K562 (cell line): Measurements from ENCODE around the gene SRPRA. TPM values are rescaled to one million over a fixed set of nuclear protein-coding genes. Genes with fewer than 3 reads are reported as not detected.

Experiments used
- ATAC-seq: fragments of 200-7000 bp; cut with Tn5 transposase; 3 replicates; pipeline ENCODE4 v1.9.1; 2020; ENCODE audit warnings: moderate library complexity
- BruUV-seq: library from RNA; stranded (reverse); fragments of 400-500 nt; replicated peaks from 2 replicates; lab custom pipeline; 2021; lab: Mats Ljungman, UMichigan
- CTCF ChIA-PET: fragments of 300-600 bp; formaldehyde crosslinking; extraction: SDS; loops from one replicate; lab custom pipeline; 2021; ENCODE audit warnings: low intra/inter-chr PET ratio; lab: Yijun Ruan, JAX
- POLR2A ChIA-PET: fragments of 300-600, 350-650 bp; sonication (Branson Sonifier 250); formaldehyde crosslinking; extraction: SDS; loops from one replicate; lab custom pipeline; 2021; ENCODE audit warnings: antibody characterized with exemption, inconsistent platforms; lab: Yijun Ruan, JAX
- DNase-seq, 4 experiments: peaks; one replicate each; pipeline versions ENCODE4 v3.0.0 to v3.0.0-alpha.2; 2011 to 2018; ENCODE audit warnings: low spot score in 3 of 4, mixed read lengths in 3 of 4; ENCODE audit errors: extremely low read depth in 1 of 4
- FAIRE-seq: peaks from 2 replicates; lab custom pipeline; 2011; peaks lifted over from hg19 to GRCh38; lab: Jason Lieb, UNC
- H2AFZ ChIP-seq: 2 replicates; pipeline ENCODE4 v1.6.0; 2011; ENCODE audit warnings: low read depth, low read length, control low read depth, inconsistent platforms
- H3K27ac ChIP-seq: fragments of 200-600 bp; 3 replicates; pipeline ENCODE4 v1.8.0; 2011; ENCODE audit warnings: low read depth, mild to moderate bottlenecking, control low read depth, inconsistent platforms, low read length, moderate library complexity, mixed read lengths; ENCODE audit errors: extremely low read depth
- H3K27me3 ChIP-seq, 2 experiments: fragments of 300-600 bp in 1 of 2; 2 replicates in 1 of 2; 3 replicates in 1 of 2; pipeline versions ENCODE4 v1.6.0 to v1.8.0; 2011; ENCODE audit warnings: inconsistent platforms in 2 of 2, low read length in 2 of 2, mild to moderate bottlenecking in 1 of 2, mixed read lengths in 1 of 2, moderate library complexity in 1 of 2; ENCODE audit not compliant: control insufficient read depth in 2 of 2, insufficient read depth in 2 of 2
- H3K36me3 ChIP-seq: fragments of 300-600 bp; 3 replicates; pipeline ENCODE4 v1.8.0; 2011; ENCODE audit warnings: mild to moderate bottlenecking, low read length, inconsistent platforms; ENCODE audit not compliant: control insufficient read depth, insufficient read depth
- H3K4me1 ChIP-seq, 2 experiments: fragments of 200-600 bp in 1 of 2; replicated peaks in 1 of 2; 2 replicates in 1 of 2; 3 replicates in 1 of 2; pipeline versions ENCODE4 v1.5.1 to v1.8.0; 2011; ENCODE audit warnings: inconsistent platforms in 2 of 2, low read length in 2 of 2, mild to moderate bottlenecking in 1 of 2, mixed read lengths in 1 of 2, moderate library complexity in 1 of 2; ENCODE audit not compliant: control insufficient read depth in 2 of 2, insufficient read depth in 2 of 2
- H3K4me2 ChIP-seq: 2 replicates; pipeline ENCODE4 v1.6.1; 2011; ENCODE audit warnings: low read length, control low read depth, inconsistent platforms, mixed read lengths; ENCODE audit not compliant: insufficient read depth
- H3K4me3 ChIP-seq: fragments of 200-600 bp; sonication (generic), shearing (Covaris generic); 2 replicates; pipeline ENCODE4 v1.5.1; 2016; ENCODE audit warnings: control low read depth, inconsistent platforms
- H3K79me2 ChIP-seq: fragments of 200-600 bp; 3 replicates; pipeline ENCODE4 v1.8.0; 2011; ENCODE audit warnings: low read length, inconsistent platforms; ENCODE audit not compliant: control insufficient read depth, insufficient read depth
- H3K9ac ChIP-seq, 2 experiments: 2 replicates each; pipeline versions ENCODE4 v1.6.0 to v1.6.1; 2011; ENCODE audit warnings: low read depth in 2 of 2, low read length in 2 of 2, control low read depth in 1 of 2, inconsistent platforms in 1 of 2, mild to moderate bottlenecking in 1 of 2, mixed read lengths in 1 of 2; ENCODE audit not compliant: insufficient read depth in 1 of 2
- H3K9me1 ChIP-seq: one replicate; pipeline ENCODE4 v1.6.0; 2011; ENCODE audit warnings: inconsistent platforms, mild to moderate bottlenecking, low read length, moderate library complexity; ENCODE audit not compliant: control insufficient read depth, insufficient read depth
- H3K9me3 ChIP-seq: replicated peaks from 2 replicates; pipeline ENCODE4 v1.5.1; 2011; ENCODE audit warnings: low read depth, low read length, inconsistent platforms; ENCODE audit not compliant: control insufficient read depth, insufficient read depth
- H4K20me1 ChIP-seq: replicated peaks from 2 replicates; pipeline ENCODE4 v1.6.1; 2011; ENCODE audit warnings: low read length, inconsistent platforms, mixed read lengths; ENCODE audit not compliant: control insufficient read depth, insufficient read depth
- ARHGAP35 ChIP-seq: fragments of 450-650 bp; IDR thresholded peaks from 2 replicates; pipeline ENCODE4 v1.6.1; 2018; ENCODE audit not compliant: partially characterized antibody
- ETV6 ChIP-seq, 3 experiments: fragments of 150-350 bp in 1 of 3; sonication (generic) in 1 of 3; formaldehyde crosslinking in 1 of 3; IDR thresholded peaks; 2 replicates each; pipeline versions ENCODE4 v1.6.1 to v1.8.0; 2014 to 2022; ENCODE audit warnings: borderline replicate concordance in 2 of 3, low read depth in 2 of 3, antibody characterized with exemption in 1 of 3, low read length in 1 of 3, mild to moderate bottlenecking in 1 of 3, missing genetic modification reagents in 1 of 3
- FOXJ2 ChIP-seq: fragments of 200-800 bp; sonication (Bioruptor generic); IDR thresholded peaks from 2 replicates; pipeline ENCODE4 v1.6.1; 2016; ENCODE audit warnings: missing genetic modification characterization, missing compliant biosample characterization
- HDAC1 ChIP-seq, 2 experiments: fragments of 450-650 bp; IDR thresholded peaks; 2 replicates each; pipeline ENCODE4 v1.6.1; 2016 to 2017; ENCODE audit warnings: inconsistent platforms in 1 of 2, mild to moderate bottlenecking in 1 of 2, moderate library complexity in 1 of 2
- IFI16 ChIP-seq: fragments of 250-450 bp; sonication (Bioruptor Pico); IDR thresholded peaks from 2 replicates; pipeline ENCODE4 v2.1.2; 2022; ENCODE audit warnings: mild to moderate bottlenecking, inconsistent platforms
- MEIS2 ChIP-seq: fragments of 450-650 bp; IDR thresholded peaks from 2 replicates; pipeline ENCODE4 v1.6.1; 2014; ENCODE audit warnings: mild to moderate bottlenecking; ENCODE audit not compliant: partially characterized antibody
- MXI1 ChIP-seq: IDR thresholded peaks from 2 replicates; pipeline ENCODE4 v1.6.1; 2011; ENCODE audit warnings: low read depth, mild to moderate bottlenecking, improper control_type of control experiment, low read length
- PHB ChIP-seq: fragments of 250-450 bp; sonication (Bioruptor Pico); IDR thresholded peaks from 2 replicates; pipeline ENCODE4 v1.5.0; 2021
- POLR2AphosphoS5 ChIP-seq: IDR thresholded peaks from 2 replicates; pipeline ENCODE4 v1.6.1; 2011; ENCODE audit warnings: mild to moderate bottlenecking, low read depth, low read length, moderate library complexity; ENCODE audit not compliant: control insufficient read depth, insufficient read depth
- RHOXF2B ChIP-seq: fragments of 250-450 bp; sonication (Bioruptor Pico); conservative IDR thresholded peaks from 2 replicates; pipeline ENCODE4 v1.5.1; 2021
- TSC22D4 ChIP-seq: fragments of 450-650 bp; IDR thresholded peaks from 2 replicates; pipeline ENCODE4 v1.6.1; 2016; ENCODE audit warnings: missing genetic modification characterization, missing biosample characterization, control low read depth
- ZBED1 ChIP-seq: IDR thresholded peaks from 2 replicates; pipeline ENCODE4 v1.6.1; 2014
- ZC3H11A ChIP-seq: IDR thresholded peaks from 2 replicates; pipeline ENCODE4 v1.6.1; 2012; ENCODE audit warnings: low read depth, low read length, improper control_type of control experiment
- ZFP1 ChIP-seq: fragments of 450-650 bp; formaldehyde crosslinking; IDR thresholded peaks from 2 replicates; pipeline ENCODE4 v1.4.0; 2020; ENCODE audit warnings: mild to moderate bottlenecking, mixed read lengths
- ZNF324 ChIP-seq: fragments of 250-450 bp; sonication (Bioruptor Pico); IDR thresholded peaks from 2 replicates; pipeline ENCODE4 v1.4.0; 2020; ENCODE audit warnings: mild to moderate bottlenecking
- ZNF431 ChIP-seq: sonication (generic); formaldehyde crosslinking; IDR thresholded peaks from 2 replicates; pipeline ENCODE4 v1.8.0; 2022; ENCODE audit warnings: mild to moderate bottlenecking, missing genetic modification reagents
- WGBS: fragments of 100-300 bp; shearing (Covaris generic); methylation state at CpG from one replicate; pipeline ENCODE4 v1.1.6; 2016; ENCODE audit warnings: low coverage, mixed read lengths; ENCODE audit not compliant: insufficient coverage; ENCODE audit errors: missing lambda C conversion rate; 5-methylcytosine and 5-hydroxymethylcytosine counted together
- in situ Hi-C: fragments of 300-500 bp; cut with MboI; formaldehyde crosslinking; loops from 4 replicates; pipeline ENCODE4 v1.15.0; 2018; ENCODE audit warnings: inconsistent platforms, mixed read lengths
- intact Hi-C: fragments of 100-400 bp; cut with micrococcal nuclease; formaldehyde crosslinking; loops from 2 replicates; pipeline ENCODE4 v1.14.2; 2022
- polyA plus RNA-seq, 8 experiments: library from polyadenylated mRNA; depleted of rRNA in 4 of 8; stranded (reverse) in 5 of 8; unstranded in 3 of 8; fragments of >200 nt; fragmentation: Nextera tagmentation in 2 of 8; fragmentation: Illumina TruSeq in 1 of 8; extraction: Ambion mirVana in 2 of 8; extraction: Trizol in 1 of 8; gene quantifications; 2 replicates each; pipeline versions ENCODE4 v1.2.1 to v1.2.3, GENCODE V29; 2011 to 2014; ENCODE audit warnings: inconsistent platforms in 1 of 8, missing spikeins in 1 of 8
- total RNA-seq, 7 experiments: library from RNA; depleted of rRNA in 6 of 7; stranded (reverse); fragments of >200 nt in 6 of 7; fragmentation: Illumina TruSeq in 2 of 7; extraction: Trizol in 2 of 7; gene quantifications; 2 replicates each; pipeline versions ENCODE4 v1.2.1 to v1.2.3, GENCODE V29; 2011 to 2021; ENCODE audit warnings: low replicate concordance in 1 of 7
- TF ChIP-seq, protein P1 (sequence below): fragments of 450-650 bp; IDR thresholded peaks from 2 replicates; pipeline ENCODE4 v1.6.1; 2018; ENCODE audit not compliant: partially characterized antibody

Gene SRPRA
- total and polyA plus RNA-seq, 9 of the 15 experiments (the other 6 are each of a cell fraction or from before 2014, with no cell fraction given), result 33.5 to 124 (median 80.0) TPM

DNA sequence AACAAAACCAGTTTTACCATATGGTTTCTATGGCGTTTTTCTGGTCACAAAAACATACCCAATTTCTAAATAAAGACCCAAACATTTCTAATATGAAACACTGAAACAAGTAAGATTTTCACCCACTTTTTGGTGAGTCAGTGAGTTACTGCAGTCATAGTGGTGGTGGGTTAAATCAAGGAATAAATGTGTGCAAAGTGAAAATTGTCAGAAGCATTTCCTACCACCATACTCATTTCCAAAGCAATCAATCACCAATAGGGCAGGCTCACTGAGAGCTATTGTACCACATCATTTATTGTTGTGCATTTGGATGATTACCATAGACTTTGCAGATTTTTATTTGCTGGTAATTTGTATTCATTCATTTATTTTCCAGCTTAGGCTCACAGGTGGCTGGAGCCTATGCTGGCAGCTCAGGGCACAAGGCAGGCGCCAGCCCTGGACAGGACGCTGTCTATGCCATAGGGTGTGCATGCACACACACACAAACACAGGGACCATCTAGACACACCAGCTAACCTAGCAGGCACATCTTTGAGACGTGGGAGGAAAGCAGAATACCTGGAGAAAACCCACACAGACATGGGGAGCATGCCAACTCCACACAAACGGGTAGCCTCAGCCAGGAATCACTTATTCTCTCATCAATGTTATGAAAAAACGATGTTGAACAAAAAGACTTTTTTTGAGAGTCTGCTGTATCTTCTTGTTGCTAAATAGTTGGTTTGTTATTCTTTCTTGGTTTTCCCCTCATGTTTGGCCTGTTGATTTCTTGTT, 52.0 kb downstream of the SRPRA start:
- Histone ChIP-seq H3K36me3 (no peaks in the 10 kb centered on the region), H3K79me2 (peaks cover 72% of the 10 kb centered on the region), H2AFZ (no peak overlapping the region), H3K4me3 (no peak overlapping the region), H3K4me1 (peaks cover 0 to 7% of the 10 kb centered on the region in 2 experiments; a peak in 2 of 5 replicates), H3K27ac (no peak overlapping the region), H3K4me2 (no peak overlapping the region), H3K9me1 (no peaks in the 10 kb centered on the region), H3K9me3 (no peaks in the 10 kb centered on the region), H4K20me1 (peaks cover 3% of the 10 kb centered on the region; the same call in 1 of the 2 replicates), H3K9ac (0 out of 4 replicates have a peak overlapping the region, but pooled peaks of 1 of the 2 experiments have one; percentile 15), H3K27me3 (no peaks in the 10 kb centered on the region)
- FAIRE-seq, result no peak
- ChIA-PET CTCF (interaction anchor here (0.8 kb wide), 1 partner anchor 276 kb away, joined by 3 read pairs; no protein-coding TSS in a partner anchor), POLR2A (no interaction called here)
- 43% methylated on average over 6 of the region's 6 CpGs for WGBS
- intact Hi-C loops, result no loop called here
- in situ Hi-C loops, result no loop called here
- ATAC-seq, result no peak
- TF ChIP-seq ZBED1, result no peak
- TF ChIP-seq ARHGAP35, result no peak
- TF ChIP-seq RHOXF2B (CRISPR knock-in tag), result no peak
- TF ChIP-seq PHB (CRISPR knock-in tag), result no peak
- no peak for TF ChIP-seq FOXJ2 (tag)
- no peak for TF ChIP-seq ZC3H11A
- no peak for TF ChIP-seq MEIS2
- no peak for TF ChIP-seq TSC22D4 (tag)
- no peak for TF ChIP-seq POLR2AphosphoS5
- TF ChIP-seq HDAC1 (IDR thresholded peaks at IDR 0.05), result no peak
- TF ChIP-seq, protein P1, sequence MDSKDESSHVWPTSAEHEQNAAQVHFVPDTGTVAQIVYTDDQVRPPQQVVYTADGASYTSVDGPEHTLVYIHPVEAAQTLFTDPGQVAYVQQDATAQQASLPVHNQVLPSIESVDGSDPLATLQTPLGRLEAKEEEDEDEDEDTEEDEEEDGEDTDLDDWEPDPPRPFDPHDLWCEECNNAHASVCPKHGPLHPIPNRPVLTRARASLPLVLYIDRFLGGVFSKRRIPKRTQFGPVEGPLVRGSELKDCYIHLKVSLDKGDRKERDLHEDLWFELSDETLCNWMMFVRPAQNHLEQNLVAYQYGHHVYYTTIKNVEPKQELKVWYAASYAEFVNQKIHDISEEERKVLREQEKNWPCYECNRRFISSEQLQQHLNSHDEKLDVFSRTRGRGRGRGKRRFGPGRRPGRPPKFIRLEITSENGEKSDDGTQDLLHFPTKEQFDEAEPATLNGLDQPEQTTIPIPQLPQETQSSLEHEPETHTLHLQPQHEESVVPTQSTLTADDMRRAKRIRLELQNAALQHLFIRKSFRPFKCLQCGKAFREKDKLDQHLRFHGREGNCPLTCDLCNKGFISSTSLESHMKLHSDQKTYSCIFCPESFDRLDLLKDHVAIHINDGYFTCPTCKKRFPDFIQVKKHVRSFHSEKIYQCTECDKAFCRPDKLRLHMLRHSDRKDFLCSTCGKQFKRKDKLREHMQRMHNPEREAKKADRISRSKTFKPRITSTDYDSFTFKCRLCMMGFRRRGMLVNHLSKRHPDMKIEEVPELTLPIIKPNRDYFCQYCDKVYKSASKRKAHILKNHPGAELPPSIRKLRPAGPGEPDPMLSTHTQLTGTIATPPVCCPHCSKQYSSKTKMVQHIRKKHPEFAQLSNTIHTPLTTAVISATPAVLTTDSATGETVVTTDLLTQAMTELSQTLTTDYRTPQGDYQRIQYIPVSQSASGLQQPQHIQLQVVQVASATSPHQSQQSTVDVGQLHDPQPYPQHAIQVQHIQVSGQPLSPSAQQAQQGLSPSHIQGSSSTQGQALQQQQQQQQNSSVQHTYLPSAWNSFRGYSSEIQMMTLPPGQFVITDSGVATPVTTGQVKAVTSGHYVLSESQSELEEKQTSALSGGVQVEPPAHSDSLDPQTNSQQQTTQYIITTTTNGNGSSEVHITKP, result no peak
- TF ChIP-seq IFI16, result no peak
- no peak for TF ChIP-seq ZNF431 (CRISPR knock-in tag)
- no peak for TF ChIP-seq ZFP1 (CRISPR knock-in tag)
- no peak for TF ChIP-seq ZNF324
- no peak for TF ChIP-seq ETV6 (IDR thresholded peaks at IDR 0.05; ENCODE audit: borderline replicate concordance in 1 of 2, low read depth in 2 of 2, low read length in 1 of 2)
- TF ChIP-seq ETV6 (CRISPR knock-in tag; IDR thresholded peaks at IDR 0.05; ENCODE audit: borderline replicate concordance), result no peak
- no peak for TF ChIP-seq MXI1
- no TSS peak for BruUV-seq
- DNase-seq, result no peak
